Retina (tissue), 1 donor: ENCODE results near the gene CXADR.

Experiments used
- DNase-seq: peaks from one replicate; pipeline ENCODE4 v3.0.0-alpha.2; 2016

CXADR gene

GRCh38 chr21:17542371-17543011, 29.6 kb downstream of the CXADR start:
- no peak for DNase-seq

GRCh38 chr21:17545007-17545406, 32.2 kb downstream of the CXADR start:
- no peak for DNase-seq

GRCh38 chr21:17548262-17548661, 35.4 kb downstream of the CXADR start:
- no peak for DNase-seq

DNA sequence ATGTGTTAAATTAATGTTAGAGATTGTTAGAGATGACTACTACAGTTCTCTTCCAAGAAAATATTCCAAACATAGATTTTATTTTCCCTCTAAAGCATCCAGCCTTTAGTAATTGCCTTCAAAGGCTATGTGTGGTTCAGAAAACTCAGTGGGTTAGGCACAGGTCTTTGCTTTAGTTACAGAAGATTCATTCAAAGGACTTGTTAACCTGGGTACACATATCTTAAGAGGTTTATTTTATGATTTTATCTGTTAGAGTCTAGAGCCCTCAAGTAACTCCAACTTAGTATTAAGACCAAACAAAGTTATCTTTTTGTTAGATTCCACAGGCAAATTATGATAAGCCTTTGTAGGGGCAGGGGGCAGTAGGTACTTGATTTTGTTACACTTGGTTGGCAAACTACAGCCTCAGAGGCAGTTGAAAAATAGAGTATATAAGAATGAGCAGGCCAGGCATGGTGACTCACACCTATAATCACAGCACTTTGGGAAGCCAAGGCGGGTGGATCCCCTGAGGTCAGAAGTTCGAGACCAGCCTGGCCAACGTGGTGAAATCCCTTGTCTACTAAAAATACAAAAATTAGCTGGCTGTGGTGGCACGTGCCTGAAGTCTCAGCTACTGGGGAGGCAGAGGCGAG, 37.9 kb downstream of the CXADR start:
- DNase-seq: no peak

DNA sequence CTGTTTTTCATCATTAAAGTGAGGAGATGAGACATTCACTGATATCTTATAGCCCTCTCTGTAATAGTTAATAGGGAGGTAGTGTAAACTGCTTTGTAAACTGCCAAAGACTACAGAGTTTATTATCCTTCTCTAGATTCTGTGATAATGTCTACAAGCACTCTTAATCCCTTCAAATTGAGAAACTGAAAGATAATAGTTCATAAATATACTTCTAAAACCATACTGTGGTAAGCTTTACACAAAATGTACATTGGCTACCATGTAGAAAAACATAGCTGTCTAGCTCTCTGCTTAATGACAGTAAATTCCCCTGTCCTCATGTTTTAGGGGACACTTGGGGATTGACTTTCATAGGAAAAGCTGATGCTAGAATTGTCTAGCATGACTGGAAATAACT, 39.6 kb downstream of the CXADR start:
- DNase-seq: no peak

GRCh38 chr21:17554120-17554519, 41.3 kb downstream of the CXADR start:
- DNase-seq: no peak

DNA sequence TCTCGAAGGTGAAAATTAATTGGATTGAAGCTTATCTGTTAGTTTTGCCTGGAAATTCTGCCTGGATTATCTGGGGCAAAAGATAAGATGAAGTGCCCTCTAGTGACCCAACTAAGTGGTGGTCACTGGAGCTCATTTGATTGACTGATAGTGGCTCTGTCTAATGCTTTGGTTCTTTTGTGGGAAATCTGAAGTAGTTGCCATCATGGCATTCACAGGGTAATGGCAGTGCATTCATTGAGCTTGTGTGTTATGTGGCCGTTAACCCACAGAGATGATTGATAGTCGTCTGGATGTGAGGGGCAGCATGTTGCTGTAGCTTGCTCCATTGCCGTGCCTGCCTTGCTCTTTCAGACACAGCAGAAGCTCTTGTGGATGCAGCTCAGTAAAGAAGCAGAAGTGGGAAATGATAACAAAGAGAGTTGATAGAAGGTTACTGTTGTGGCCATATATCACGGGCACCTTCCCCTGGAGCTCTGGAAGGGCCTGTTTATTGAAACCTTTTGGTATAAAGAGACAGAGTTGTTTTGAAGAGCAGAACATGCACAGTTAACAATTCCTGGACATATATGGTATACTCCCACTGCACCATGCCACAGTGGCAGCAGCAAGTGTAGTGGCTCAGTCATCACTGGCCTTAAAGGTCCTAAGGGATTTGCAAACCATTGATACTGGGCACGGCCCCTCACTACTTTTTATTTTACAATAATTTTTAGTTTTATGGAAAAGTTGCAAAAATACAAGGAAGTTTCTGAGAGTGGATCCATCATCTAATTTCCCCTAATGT, 42.0 kb downstream of the CXADR start:
- DNase-seq: no peak

DNA sequence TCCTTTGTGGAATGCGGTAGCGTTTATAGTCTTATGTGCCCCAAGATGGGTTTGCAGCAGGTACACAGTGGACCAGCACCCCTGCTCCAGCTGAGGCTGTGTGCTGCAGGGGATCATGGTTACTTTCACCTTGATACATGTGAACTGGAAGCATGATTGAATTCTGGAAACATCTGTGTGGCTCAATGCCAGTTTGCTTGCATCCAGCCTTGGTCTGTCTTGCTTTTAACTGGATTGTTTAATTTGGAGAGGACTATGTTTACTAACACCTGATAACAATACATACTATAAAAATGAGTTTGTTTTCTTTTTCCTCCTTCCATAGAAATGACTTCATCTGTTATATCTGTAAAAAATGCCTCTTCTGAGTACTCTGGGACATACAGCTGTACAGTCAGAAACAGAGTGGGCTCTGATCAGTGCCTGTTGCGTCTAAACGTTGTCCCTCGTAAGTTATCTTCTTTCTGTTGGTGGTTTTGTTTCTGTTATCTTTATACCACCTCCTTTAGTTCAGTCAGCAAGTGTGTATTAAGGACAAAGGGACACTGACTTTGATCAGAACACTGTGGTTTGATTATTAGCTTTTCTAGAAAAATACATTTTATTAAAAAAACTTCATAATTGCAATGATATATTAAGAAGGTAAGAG, 47.7 kb downstream of the CXADR start:
- DNase-seq: no peak

GRCh38 chr21:17570786-17571185, 57.9 kb downstream of the CXADR start:
- no peak for DNase-seq

DNA sequence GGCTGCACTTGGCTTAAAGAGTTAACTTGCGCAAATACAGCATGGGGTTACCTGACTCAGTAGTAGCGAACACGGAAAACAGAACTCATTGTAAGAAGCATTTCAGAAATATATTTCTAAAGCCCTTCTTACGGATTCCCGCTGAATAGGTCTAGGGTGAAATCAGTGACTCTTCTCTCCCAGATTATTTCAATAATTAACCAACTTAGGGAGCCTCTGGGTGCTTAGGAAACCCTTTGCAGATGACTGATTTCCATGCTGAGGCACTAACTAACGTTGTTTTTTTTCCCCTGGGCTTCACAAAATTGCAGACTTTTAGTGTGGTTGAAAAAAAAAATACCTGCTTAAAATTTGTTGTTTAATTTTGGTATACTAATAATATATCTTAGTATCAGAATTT, 59.6 kb downstream of the CXADR start:
- no peak for DNase-seq

DNA sequence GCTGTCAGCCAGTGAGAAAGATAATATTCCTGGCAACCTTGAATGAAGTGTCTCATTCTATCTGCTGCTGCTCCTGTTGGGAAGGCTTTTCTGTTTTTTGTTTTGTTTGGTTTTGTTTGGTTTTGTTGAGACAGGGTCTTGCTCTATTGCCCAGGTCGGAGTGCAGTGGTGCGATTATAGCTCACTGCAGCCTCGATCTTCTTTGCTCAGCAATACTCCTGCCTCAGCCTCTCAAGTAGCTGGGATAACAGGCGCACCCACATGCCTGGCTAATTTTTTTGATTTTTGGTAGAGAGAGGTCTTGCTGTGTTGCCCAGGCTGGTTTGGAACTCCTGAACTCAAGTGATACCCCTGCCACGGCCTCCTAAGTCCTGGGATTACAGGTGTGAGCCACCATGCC, 62.2 kb downstream of the CXADR start:
- no peak for DNase-seq

- no peak for DNase-seq
Measured at GRCh38 chr21:17576080-17576835, 63.4 kb downstream of the CXADR start.

GRCh38 chr21:17577701-17578100, 64.9 kb downstream of the CXADR start:
- DNase-seq: no peak

GRCh38 chr21:17578162-17578561, 65.3 kb downstream of the CXADR start:
- DNase-seq: no peak

DNA sequence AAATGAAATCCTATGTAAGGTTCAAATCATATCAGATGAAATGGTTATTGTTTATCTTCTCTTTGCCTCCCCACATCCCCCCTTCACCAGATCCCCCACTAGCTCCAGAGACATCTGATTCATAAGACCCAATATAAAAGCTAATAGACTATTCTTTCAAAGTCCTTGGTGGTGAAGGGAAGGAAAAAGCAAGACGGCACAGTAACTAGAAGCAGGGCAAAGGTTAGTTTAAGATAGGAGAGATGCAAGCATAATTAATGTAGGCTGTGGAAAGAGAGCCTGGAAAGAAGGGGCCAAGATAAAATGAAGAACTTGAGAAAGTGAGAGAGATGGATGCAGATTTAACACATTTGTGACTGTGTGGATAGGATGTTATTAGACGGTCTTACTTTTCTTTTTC, 66.0 kb downstream of the CXADR start:
- DNase-seq: no peak

- DNase-seq: no peak
Measured at GRCh38 chr21:17580319-17580718, 67.5 kb downstream of the CXADR start.

GRCh38 chr21:17583898-17584297, 71.1 kb downstream of the CXADR start:
- no peak for DNase-seq

- peak; percentile 14 for DNase-seq
Measured at GRCh38 chr21:17585875-17586450, 73.1 kb downstream of the CXADR start.

DNA sequence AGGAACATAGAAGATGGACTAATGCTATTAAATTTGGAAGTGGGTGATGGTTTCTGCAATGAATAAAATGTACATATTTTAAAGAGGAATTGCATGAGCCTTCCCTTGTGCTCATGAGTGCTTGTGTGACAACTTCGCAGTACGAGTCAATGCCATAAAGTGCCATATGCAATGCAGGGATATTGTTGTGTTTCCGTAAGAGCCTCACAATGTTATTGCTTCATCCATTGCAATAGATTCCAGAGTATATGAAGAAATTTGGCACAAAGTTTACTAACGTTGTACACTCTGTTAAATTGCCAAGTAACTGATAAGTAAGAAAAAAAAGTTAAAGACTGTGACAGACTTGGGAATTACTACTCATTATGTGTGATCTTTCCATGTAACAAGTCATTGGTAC, 77.6 kb downstream of the CXADR start:
- DNase-seq: no peak

GRCh38 chr21:17597680-17598079, 84.8 kb downstream of the CXADR start:
- no peak for DNase-seq

GRCh38 chr21:17598437-17598836, 85.6 kb downstream of the CXADR start:
- DNase-seq: no peak

- DNase-seq: no peak
Measured at GRCh38 chr21:17602874-17603273, 90.0 kb downstream of the CXADR start.

- no peak for DNase-seq
Measured at GRCh38 chr21:17607684-17608083, 94.8 kb downstream of the CXADR start.
